ENCODE results near the gene TMEM127.

DNA sequence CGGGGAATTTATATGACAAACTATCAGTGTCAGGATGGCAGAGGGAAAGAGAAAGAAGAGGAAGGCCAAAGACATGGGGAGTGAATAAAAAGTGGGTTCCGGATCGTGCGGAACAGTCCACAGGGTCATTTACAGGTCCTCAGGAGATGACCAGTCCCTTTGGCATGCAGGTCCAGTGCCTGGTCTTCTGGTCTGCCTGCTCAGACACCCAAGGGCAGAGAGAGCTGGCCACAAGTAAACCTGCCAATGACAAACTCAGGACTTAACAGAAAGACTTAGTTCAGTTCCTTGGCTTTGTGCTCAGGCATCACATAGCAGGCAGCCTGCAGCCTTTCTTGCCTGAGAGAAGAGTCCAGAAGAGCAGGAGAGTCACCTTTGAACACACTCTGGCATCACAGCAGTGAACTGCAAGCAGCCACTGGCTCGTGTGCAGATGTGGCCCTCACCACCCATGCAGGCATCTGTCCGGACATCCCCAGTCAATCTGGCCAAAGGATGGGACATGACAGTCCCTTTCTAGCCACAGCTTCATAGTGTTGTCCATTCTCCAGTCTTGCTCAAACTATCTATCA, 14.0 kb downstream of the TMEM127 start:
- no peak for TF ChIP-seq POLR2AphosphoS5 (IDR thresholded peaks at IDR 0.05; ENCODE audit: low read depth, low read length)
- no peak for TF ChIP-seq TAF1 (IDR thresholded peaks at IDR 0.05; ENCODE audit: borderline replicate concordance, insufficient read depth, low read length)
- TF ChIP-seq, protein P1, sequence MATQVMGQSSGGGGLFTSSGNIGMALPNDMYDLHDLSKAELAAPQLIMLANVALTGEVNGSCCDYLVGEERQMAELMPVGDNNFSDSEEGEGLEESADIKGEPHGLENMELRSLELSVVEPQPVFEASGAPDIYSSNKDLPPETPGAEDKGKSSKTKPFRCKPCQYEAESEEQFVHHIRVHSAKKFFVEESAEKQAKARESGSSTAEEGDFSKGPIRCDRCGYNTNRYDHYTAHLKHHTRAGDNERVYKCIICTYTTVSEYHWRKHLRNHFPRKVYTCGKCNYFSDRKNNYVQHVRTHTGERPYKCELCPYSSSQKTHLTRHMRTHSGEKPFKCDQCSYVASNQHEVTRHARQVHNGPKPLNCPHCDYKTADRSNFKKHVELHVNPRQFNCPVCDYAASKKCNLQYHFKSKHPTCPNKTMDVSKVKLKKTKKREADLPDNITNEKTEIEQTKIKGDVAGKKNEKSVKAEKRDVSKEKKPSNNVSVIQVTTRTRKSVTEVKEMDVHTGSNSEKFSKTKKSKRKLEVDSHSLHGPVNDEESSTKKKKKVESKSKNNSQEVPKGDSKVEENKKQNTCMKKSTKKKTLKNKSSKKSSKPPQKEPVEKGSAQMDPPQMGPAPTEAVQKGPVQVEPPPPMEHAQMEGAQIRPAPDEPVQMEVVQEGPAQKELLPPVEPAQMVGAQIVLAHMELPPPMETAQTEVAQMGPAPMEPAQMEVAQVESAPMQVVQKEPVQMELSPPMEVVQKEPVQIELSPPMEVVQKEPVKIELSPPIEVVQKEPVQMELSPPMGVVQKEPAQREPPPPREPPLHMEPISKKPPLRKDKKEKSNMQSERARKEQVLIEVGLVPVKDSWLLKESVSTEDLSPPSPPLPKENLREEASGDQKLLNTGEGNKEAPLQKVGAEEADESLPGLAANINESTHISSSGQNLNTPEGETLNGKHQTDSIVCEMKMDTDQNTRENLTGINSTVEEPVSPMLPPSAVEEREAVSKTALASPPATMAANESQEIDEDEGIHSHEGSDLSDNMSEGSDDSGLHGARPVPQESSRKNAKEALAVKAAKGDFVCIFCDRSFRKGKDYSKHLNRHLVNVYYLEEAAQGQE (IDR thresholded peaks at IDR 0.05; ENCODE audit: insufficient read depth in 1 of 2, low read depth in 2 of 2, low read length in 2 of 2): no peak

Data from PFSK-1 (cell line).